GM18508 (cell line): Measurements from ENCODE around the gene GLT8D2.

ENCODE experiments used
- ATAC-seq: cut with Tn5 transposase; IDR thresholded peaks from one replicate; pipeline ENCODE4 v1.9.1; 2021; ENCODE audit warnings: moderate number of reproducible peaks; ENCODE audit not compliant: insufficient read depth, unreplicated experiment

Gene GLT8D2

DNA sequence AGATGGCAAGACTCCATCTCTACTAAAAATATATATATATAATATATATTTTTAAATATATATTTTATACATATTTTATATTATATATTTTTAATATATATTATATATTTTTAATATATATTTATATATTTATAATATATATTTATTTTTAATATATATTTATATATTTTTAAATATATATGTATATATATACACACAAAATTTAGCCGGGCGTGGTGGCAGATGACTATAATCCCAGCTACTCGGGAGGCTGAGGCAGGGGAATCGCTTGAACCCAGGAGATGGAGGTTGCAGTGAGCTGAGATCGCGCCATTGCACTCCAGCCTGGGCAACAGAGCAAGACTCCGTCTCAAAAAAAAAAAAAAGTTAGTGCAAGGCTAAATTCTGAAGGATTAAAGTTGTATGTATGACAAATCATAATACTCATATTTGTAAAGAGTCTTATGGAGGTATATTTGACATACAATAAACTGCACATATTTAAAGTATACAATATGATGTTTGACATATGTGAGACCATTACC is 92.1 kb downstream of the GLT8D2 start:
- ATAC-seq, result no peak

DNA sequence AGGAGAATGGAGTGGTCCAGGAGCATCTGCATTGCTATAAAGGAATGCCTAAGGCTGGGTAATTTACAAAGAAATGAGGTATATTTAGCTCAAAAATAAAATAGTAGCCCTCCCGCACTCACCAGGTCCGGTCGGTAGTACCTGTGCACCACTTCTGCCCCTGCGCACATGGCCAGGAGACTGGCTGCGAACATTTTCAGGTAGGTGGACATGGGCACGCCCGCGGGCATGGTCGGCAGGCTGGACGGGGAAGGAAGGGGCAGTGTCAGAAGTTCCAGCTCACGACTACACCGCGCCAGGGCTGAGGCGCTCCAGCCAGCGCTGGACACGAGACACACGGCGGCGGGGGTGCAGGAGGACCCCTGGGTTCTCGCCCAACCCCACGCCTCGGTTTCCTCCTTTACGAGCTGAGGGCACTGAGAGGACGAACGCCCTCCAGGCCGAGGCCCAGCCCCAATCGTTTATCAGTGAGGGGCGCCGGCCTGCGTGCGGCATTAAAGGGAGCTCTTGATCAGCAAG is 93.4 kb downstream of the GLT8D2 start:
- peak; percentile 7 for ATAC-seq

DNA sequence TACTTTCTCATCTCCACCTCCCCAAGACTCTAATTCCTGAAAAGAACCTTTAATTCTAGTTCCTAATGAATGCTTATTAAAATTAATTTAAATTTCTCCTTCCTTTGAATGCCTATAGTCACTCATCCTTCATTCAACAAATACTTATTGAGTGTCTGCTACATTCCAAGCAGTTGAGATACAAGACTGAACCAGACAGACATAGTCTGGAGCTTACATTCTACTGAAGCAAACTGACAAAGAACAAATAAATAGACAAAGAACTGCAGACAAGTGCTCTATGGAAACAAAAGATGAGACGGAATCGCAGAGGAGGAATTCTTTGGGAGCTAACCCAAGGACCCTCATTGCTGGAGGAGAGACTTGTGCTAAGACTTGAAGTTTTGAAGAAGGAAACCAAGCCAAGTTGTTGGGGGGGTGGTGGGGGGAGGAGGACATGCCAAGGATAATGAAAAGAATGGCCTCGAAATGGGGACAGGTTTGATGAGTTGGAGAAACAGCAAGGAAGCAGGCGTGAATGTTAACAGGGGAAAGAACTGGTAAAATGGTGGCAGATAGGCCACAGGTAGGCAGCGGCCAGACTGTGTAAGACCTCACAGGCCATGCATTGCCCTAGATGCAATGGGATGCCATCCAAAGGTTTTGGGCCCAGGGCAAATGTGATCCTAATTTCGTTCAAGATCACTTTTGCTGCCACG is 94.0 kb downstream of the GLT8D2 start:
- ATAC-seq, result no peak

DNA sequence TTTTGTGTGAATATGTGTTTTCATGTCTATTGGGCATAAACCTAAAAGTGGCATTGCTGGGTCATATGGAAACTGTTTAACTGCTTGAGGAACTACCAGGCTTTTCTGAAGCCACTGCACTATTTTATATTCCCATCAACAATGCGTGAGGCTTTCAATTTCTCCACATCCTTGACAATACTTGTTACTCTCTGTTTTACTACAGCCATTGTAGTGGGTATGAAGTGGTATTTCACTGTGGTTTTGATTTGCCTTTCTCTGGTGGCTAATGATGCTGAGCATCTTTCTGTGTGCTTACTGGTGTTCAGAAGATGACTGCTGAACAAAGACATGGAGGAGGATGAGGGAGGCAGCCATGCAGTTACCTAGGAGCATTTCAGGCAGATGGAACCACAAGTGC is 97.5 kb downstream of the GLT8D2 start:
- ATAC-seq, result no peak

DNA sequence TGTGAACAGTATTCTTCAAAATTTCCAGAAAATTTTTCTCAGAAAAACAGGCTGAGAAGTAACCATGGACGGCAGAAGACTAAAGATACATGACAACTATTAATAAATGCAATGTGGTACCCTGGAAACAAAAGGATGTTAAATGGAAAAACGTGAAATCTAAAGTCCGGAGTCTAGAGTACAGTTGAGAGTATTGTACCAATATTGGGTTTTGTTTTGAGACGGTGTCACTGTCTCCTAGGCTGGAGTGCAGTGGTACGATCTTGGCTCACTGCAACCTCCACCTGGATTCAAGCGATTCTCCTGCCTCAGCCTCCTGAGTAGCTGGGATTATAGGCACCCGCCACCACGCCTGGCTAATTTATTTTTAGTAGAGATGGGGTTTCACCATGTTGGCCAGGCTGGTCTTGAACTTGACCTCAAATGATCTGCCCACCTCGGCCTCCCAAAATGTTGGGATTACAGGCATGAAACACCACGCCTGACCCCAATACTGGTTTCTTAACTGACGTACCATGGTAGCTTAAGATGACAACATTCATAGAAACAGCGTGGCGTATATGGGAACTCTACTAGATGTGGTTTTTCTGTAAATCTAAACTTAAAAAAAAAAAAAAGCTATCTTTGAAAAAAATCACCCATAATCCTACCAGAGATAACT is 101.1 kb downstream of the GLT8D2 start:
- ATAC-seq, result no peak

DNA sequence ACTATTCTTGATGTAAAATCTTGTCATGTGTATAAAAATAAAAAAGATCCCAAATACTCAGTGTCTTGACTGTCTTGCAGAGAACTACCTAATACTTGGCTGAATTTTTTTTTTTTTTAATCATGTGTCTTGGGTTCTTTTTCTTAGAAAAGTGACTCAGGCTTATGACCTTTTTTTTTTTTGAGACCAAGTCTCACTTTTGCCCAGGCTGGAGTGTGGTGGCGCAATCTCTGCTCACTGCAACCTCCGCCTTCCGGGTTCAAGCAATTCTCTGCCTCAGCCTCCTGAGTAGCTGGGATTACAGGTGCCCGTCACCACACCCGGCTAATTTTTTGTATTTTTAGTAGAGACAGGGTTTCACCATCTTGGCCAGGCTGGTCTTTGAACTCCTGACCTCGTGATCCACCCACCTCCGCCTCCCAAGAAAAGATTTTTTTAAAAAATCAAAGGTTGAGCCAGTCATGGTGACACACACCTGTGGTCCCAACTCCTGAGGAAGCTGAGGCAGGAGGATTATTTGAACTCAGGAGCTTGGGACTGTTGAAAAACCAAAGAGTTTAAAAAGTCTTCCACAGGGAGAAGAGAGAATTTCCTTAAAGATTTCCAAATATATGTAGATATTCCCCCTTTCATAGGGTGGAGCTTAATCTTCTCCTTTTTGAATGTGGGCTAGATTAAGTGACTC is 102.0 kb downstream of the GLT8D2 start:
- ATAC-seq, result no peak

DNA sequence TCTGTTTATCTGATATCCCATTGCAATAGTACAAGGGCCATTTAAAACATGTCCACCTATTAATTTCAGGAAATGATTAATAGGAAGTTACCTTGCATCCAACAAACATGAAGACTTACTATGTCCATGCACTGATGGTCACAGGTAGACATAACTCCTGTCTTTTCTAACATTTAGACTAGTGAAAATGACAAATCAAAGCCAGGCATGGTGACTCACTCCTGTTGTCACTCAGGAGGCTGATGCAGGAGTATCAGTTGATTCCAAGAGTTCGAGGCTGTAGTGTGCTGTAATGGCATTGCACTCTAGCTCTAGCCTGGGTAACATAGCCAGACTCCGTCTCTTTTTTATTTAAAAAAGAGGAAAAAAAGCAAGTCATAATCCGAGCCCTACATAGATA is 105.0 kb downstream of the GLT8D2 start:
- ATAC-seq, result no peak
